T-helper 2 cell treated with Interferon-gamma antibody and Interleukin-4, amounts not matched to agents 5 μg/mL and 100 μg/mL, for 36 hours (primary cell): ENCODE data around the gene ANKK1.

Experiments used
- DNase-seq: peaks from one replicate; pipeline ENCODE4 v3.0.0; 2021; ENCODE audit warnings: low spot score
- H3K27ac Mint-ChIP-seq: one replicate; pipeline ENCODE4 v1.8.0; 2021; ENCODE audit warnings: mild to moderate bottlenecking, mixed read lengths
- H3K27me3 Mint-ChIP-seq: one replicate; pipeline ENCODE4 v1.8.0; 2021; ENCODE audit warnings: low read depth, mixed read lengths
- H3K36me3 Mint-ChIP-seq: one replicate; pipeline ENCODE4 v1.8.0; 2021; ENCODE audit warnings: low read depth, mixed read lengths
- H3K4me1 Mint-ChIP-seq: one replicate; pipeline ENCODE4 v1.8.0; 2021; ENCODE audit warnings: low read depth, mixed read lengths
- H3K4me3 Mint-ChIP-seq: one replicate; pipeline ENCODE4 v1.8.0; 2022; ENCODE audit warnings: mild to moderate bottlenecking, moderate library complexity, mixed read lengths
- H3K9me3 Mint-ChIP-seq: one replicate; pipeline ENCODE4 v1.8.0; 2021; ENCODE audit warnings: mixed read lengths

Gene ANKK1, protein sequence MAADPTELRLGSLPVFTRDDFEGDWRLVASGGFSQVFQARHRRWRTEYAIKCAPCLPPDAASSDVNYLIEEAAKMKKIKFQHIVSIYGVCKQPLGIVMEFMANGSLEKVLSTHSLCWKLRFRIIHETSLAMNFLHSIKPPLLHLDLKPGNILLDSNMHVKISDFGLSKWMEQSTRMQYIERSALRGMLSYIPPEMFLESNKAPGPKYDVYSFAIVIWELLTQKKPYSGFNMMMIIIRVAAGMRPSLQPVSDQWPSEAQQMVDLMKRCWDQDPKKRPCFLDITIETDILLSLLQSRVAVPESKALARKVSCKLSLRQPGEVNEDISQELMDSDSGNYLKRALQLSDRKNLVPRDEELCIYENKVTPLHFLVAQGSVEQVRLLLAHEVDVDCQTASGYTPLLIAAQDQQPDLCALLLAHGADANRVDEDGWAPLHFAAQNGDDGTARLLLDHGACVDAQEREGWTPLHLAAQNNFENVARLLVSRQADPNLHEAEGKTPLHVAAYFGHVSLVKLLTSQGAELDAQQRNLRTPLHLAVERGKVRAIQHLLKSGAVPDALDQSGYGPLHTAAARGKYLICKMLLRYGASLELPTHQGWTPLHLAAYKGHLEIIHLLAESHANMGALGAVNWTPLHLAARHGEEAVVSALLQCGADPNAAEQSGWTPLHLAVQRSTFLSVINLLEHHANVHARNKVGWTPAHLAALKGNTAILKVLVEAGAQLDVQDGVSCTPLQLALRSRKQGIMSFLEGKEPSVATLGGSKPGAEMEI

GRCh38 chr11:113387605-113388211, at the start of gene ANKK1:
TSS of gene ANKK1 (plus strand) at chr11:113387779. CDS start at chr11:113387885, 106 bp downstream.
- H3K9me3 Mint-ChIP-seq, result no peaks in the 10 kb centered on the region
- no peak for DNase-seq
- H3K36me3 Mint-ChIP-seq, result no peaks in the 10 kb centered on the region
- peaks cover 9% of the 10 kb centered on the region for H3K27me3 Mint-ChIP-seq
- no peak within 1 kb of the TSS for H3K4me3 Mint-ChIP-seq
- no peaks in the 10 kb centered on the region for H3K4me1 Mint-ChIP-seq
- no peak within 1 kb of the TSS for H3K27ac Mint-ChIP-seq

DNA sequence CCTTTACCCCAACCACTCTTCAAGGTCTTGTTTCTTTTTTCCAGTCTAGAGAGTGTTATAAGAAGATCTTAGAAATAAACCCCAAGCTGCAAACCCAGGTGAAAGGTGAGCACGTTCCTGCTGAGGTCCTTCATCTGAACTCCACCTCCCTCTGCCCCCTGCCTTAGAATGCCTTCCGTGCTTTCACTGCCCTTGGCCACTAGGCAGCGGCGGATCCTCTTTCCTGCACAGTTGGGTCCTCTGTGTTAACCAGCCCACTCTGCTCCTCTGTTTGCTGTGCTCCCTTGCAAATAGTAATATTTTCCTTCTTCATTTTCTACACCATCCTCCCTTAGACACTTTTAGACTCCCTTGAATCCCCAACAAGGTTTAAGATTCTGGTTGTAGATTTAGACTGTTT, 48.8 kb upstream of the ANKK1 start:
- H3K4me1 Mint-ChIP-seq, result no peaks in the 10 kb centered on the region
- no peak overlapping the region for H3K27ac Mint-ChIP-seq
- H3K9me3 Mint-ChIP-seq, result no peaks in the 10 kb centered on the region
- H3K36me3 Mint-ChIP-seq, result peaks cover 7% of the 10 kb centered on the region
- no peaks in the 10 kb centered on the region for H3K27me3 Mint-ChIP-seq
- no peak for DNase-seq
- no peak overlapping the region for H3K4me3 Mint-ChIP-seq

- H3K9me3 Mint-ChIP-seq, result no peaks in the 10 kb centered on the region
- no peak overlapping the region for H3K27ac Mint-ChIP-seq
- peaks cover 7% of the 10 kb centered on the region for H3K36me3 Mint-ChIP-seq
- no peaks in the 10 kb centered on the region for H3K27me3 Mint-ChIP-seq
- DNase-seq, result no peak
- no peaks in the 10 kb centered on the region for H3K4me1 Mint-ChIP-seq
- H3K4me3 Mint-ChIP-seq, result no peak overlapping the region
Measured at GRCh38 chr11:113339929-113340589, 47.5 kb upstream of the ANKK1 start.

GRCh38 chr11:113341388-113342165, 46.0 kb upstream of the ANKK1 start:
- no peak for DNase-seq
- no peak overlapping the region for H3K27ac Mint-ChIP-seq
- no peaks in the 10 kb centered on the region for H3K27me3 Mint-ChIP-seq
- H3K9me3 Mint-ChIP-seq, result no peaks in the 10 kb centered on the region
- peaks cover 4% of the 10 kb centered on the region for H3K36me3 Mint-ChIP-seq
- H3K4me1 Mint-ChIP-seq, result no peaks in the 10 kb centered on the region
- H3K4me3 Mint-ChIP-seq, result no peak overlapping the region

DNA sequence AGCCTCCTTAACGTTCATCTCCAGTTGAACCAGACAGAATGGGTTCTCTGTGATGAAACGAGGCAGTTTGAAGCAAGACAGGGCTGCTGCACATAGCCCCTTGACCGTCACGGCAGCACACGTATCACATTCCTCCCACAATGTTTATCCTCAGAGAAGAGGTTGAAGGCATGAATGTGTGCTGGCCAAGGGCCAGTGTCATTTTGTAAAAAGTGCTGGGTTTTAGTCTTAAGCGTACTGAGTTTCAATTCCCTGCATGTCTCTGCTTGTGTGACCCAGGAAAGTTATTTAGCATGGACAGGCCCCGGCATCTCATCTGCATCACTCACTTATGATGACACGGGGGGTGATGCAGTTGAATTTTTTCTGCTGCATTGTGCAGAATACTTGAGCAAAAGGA, 41.6 kb upstream of the ANKK1 start:
- no peaks in the 10 kb centered on the region for H3K9me3 Mint-ChIP-seq
- H3K27ac Mint-ChIP-seq, result no peak overlapping the region
- no peaks in the 10 kb centered on the region for H3K4me1 Mint-ChIP-seq
- DNase-seq, result no peak
- no peaks in the 10 kb centered on the region for H3K36me3 Mint-ChIP-seq
- no peak overlapping the region for H3K4me3 Mint-ChIP-seq
- no peaks in the 10 kb centered on the region for H3K27me3 Mint-ChIP-seq

DNA sequence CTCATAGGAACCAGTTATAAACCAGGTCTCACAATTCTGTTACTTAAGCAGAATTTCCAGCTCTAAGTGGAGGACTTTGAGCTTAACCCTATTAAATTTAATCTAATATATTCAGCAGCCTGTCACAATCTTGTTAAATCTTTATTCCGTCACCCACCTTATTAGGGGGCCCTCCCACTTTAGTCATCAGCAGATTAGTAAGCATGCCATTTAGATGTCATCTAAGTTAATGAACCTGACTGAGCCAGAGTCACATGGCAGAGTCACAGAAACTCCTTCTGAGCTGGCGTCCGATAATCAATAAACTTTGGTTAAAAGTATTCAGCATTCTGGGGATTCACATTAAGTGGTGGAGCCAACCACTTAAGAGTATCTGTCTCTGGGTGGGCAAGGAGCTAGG, 38.1 kb upstream of the ANKK1 start:
- H3K4me3 Mint-ChIP-seq, result no peak overlapping the region
- DNase-seq, result no peak
- no peaks in the 10 kb centered on the region for H3K27me3 Mint-ChIP-seq
- H3K4me1 Mint-ChIP-seq, result no peaks in the 10 kb centered on the region
- H3K9me3 Mint-ChIP-seq, result no peaks in the 10 kb centered on the region
- no peaks in the 10 kb centered on the region for H3K36me3 Mint-ChIP-seq
- no peak overlapping the region for H3K27ac Mint-ChIP-seq

GRCh38 chr11:113350336-113351067, 37.1 kb upstream of the ANKK1 start:
- no peaks in the 10 kb centered on the region for H3K9me3 Mint-ChIP-seq
- no peak overlapping the region for H3K4me3 Mint-ChIP-seq
- H3K27me3 Mint-ChIP-seq, result no peaks in the 10 kb centered on the region

DNA sequence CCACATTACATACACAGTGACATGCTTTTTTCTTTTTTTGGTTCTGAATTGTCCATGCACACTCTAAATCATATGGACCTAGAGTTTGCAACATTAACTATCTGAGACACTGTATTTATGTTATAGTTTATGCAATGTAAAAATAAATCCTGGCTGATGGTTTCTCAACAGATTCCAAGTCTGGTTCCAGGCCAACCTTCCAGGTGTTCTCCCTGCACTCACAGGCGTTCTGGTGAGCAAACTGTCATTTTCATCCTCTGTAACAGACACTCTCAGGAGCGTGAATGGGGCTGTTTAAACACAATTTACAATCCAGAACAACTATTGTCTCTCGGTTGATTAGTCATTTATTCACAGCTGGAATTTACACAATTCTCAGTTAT, 36.5 kb upstream of the ANKK1 start:
- no peak overlapping the region for H3K27ac Mint-ChIP-seq
- H3K36me3 Mint-ChIP-seq, result peaks cover 7% of the 10 kb centered on the region
- H3K4me1 Mint-ChIP-seq, result no peaks in the 10 kb centered on the region
- H3K27me3 Mint-ChIP-seq, result no peaks in the 10 kb centered on the region
- H3K9me3 Mint-ChIP-seq, result peaks cover 4% of the 10 kb centered on the region
- no peak overlapping the region for H3K4me3 Mint-ChIP-seq
- DNase-seq, result no peak

More at GRCh38 chr11:113350336-113351067, 37.1 kb upstream of the ANKK1 start:
- no peak for DNase-seq
- Mint-ChIP-seq H3K4me1 (no peaks in the 10 kb centered on the region), H3K36me3 (peaks cover 3% of the 10 kb centered on the region), H3K27ac (no peak overlapping the region)

- H3K36me3 Mint-ChIP-seq, result peaks cover 11% of the 10 kb centered on the region
- no peak overlapping the region for H3K27ac Mint-ChIP-seq
- no peak overlapping the region for H3K4me3 Mint-ChIP-seq
- DNase-seq, result no peak
- no peaks in the 10 kb centered on the region for H3K27me3 Mint-ChIP-seq
- peaks cover 8% of the 10 kb centered on the region for H3K9me3 Mint-ChIP-seq
- no peaks in the 10 kb centered on the region for H3K4me1 Mint-ChIP-seq
Measured at GRCh38 chr11:113351480-113351879, 36.1 kb upstream of the ANKK1 start.

GRCh38 chr11:113356203-113356602, 31.4 kb upstream of the ANKK1 start:
- Mint-ChIP-seq H3K27me3 (no peaks in the 10 kb centered on the region), H3K4me3 (no peak overlapping the region), H3K36me3 (peaks cover 25% of the 10 kb centered on the region), H3K27ac (no peak overlapping the region), H3K4me1 (no peaks in the 10 kb centered on the region), H3K9me3 (peaks cover 15% of the 10 kb centered on the region)
- no peak for DNase-seq

DNA sequence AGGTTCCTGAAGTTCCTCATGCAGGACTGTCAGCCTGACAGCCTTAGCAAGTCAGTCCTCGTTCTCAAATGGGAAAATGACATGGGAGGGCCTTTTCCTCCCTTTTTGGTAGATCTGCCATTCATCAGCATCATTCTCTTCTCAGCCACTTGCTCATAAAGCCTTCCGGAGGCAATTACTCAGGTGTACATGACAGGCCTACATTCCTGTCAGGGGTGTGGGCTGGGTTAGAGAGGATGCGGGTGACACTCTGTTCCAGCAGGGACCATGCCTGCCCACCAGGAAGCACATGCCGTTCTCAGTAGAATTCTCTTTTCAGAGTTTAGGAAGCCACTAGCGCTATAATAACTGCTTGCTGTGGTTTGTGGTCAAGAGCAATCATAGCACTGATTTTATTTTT, 24.2 kb upstream of the ANKK1 start:
- no peak for DNase-seq
- H3K4me1 Mint-ChIP-seq, result peaks cover 3% of the 10 kb centered on the region
- no peak overlapping the region for H3K27ac Mint-ChIP-seq
- H3K9me3 Mint-ChIP-seq, result no peaks in the 10 kb centered on the region
- H3K27me3 Mint-ChIP-seq, result no peaks in the 10 kb centered on the region
- no peak overlapping the region for H3K4me3 Mint-ChIP-seq
- H3K36me3 Mint-ChIP-seq, result peaks cover 4% of the 10 kb centered on the region

DNA sequence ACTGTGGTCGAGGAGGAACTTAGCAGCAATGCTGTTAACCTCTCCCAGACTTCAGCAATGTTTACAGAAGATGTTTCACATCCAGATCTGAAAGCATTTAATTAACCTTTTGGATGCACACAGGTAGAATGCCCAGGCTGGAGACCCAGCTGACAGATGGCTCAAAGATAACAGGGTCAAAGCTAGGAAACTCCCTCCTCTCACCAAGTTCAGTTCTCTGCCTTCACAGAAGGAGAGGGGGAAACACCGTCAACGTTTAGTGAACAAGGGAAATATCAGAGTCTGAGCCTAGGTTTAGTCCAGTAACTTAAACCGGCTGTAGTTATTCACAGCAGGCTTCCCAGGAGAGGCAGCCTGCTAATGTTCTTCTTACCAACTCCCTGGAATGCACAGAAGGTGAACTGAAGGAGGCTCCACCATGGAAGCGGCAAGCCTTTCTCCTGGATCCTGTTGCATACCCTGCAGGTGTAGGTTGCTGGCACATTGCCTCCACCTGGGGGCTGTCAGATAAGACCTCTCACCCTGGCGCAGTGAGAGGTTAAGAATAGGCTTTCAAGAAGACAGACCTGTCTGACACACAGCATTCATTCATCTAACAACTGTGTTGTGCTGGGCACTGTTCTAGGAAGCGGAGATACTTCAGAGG, 23.5 kb upstream of the ANKK1 start:
- peaks cover 3% of the 10 kb centered on the region for H3K4me1 Mint-ChIP-seq

More for the DNA sequence above, 23.5 kb upstream of the ANKK1 start:
- no peaks in the 10 kb centered on the region for H3K27me3 Mint-ChIP-seq
- no peak for DNase-seq
- no peak overlapping the region for H3K4me3 Mint-ChIP-seq
- H3K9me3 Mint-ChIP-seq, result no peaks in the 10 kb centered on the region
- H3K36me3 Mint-ChIP-seq, result no peaks in the 10 kb centered on the region
- no peak overlapping the region for H3K27ac Mint-ChIP-seq
